ENCODE results near the gene DAO. TPM values are rescaled to one million over a fixed set of nuclear protein-coding genes. Genes with fewer than 3 reads are reported as not detected.

The DAO gene
- total RNA-seq, 1 experiment from 2014 or later, result not detected

DNA sequence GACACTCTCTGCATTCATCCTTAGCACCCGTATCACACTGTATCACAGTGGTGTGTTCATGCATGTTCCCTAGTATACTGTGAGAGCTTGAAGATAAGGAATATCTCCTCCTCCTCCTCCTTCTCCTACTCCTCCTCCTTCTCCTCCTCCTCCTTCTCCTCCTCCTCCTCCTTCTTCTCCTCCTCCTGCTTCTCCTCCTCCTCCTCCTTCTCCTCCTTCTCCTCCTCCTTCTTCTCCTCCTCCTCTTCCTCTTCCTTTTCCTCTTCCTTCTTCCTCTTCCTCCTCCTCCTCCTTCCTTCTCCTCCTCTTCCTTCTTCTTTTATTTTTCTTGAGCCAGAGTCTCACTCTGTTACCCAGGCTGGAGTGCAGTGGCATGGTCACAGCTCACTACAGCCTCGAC is 27.1 kb downstream of the DAO start:
- Mint-ChIP-seq H3K9me3 (no peaks in the 10 kb centered on the region), H3K27ac (no peak overlapping the region; a peak in 1 of 7 replicates), H3K4me3 (no peak overlapping the region), H3K27me3 (ENCODE audit: low read depth) (peaks cover 2% of the 10 kb centered on the region; the same call in 1 of the 2 replicates), H3K36me3 (ENCODE audit: insufficient read depth in 1 of 3, low read depth in 3 of 3) (no peaks in the 10 kb centered on the region), H3K4me1 (peaks cover 16 to 17% of the 10 kb centered on the region in 2 experiments)
- no peaks in the 10 kb centered on the region for H3K23me2 ChIP-seq (ENCODE audit: insufficient read length, low read depth, low read length, poor library complexity, severe bottlenecking)
- WGBS (ENCODE audit: extremely low coverage, insufficient read length, low lambda C conversion rate), result no CpG with 5 or more reads among the region's 2 CpGs
- no peak overlapping the region for H2BK15ac ChIP-seq (ENCODE audit: low read depth, low read length)
- H2BK5ac ChIP-seq (ENCODE audit: insufficient read length, low read length), result no peak overlapping the region
- no peaks in the 10 kb centered on the region for H3K4me1 ChIP-seq (ENCODE audit: insufficient read depth, low read length)
- H3K27ac ChIP-seq (ENCODE audit: insufficient read length, low read depth, low read length), result no peak overlapping the region
- no peak overlapping the region for H3K4me2 ChIP-seq (ENCODE audit: insufficient read depth, insufficient read length, low read length)
- H4K8ac ChIP-seq (replicated peaks; ENCODE audit: insufficient read length, low read depth, low read length), result no peak overlapping the region
- TF ChIP-seq, protein P1, sequence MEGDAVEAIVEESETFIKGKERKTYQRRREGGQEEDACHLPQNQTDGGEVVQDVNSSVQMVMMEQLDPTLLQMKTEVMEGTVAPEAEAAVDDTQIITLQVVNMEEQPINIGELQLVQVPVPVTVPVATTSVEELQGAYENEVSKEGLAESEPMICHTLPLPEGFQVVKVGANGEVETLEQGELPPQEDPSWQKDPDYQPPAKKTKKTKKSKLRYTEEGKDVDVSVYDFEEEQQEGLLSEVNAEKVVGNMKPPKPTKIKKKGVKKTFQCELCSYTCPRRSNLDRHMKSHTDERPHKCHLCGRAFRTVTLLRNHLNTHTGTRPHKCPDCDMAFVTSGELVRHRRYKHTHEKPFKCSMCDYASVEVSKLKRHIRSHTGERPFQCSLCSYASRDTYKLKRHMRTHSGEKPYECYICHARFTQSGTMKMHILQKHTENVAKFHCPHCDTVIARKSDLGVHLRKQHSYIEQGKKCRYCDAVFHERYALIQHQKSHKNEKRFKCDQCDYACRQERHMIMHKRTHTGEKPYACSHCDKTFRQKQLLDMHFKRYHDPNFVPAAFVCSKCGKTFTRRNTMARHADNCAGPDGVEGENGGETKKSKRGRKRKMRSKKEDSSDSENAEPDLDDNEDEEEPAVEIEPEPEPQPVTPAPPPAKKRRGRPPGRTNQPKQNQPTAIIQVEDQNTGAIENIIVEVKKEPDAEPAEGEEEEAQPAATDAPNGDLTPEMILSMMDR (conservative IDR thresholded peaks at IDR 0.05), result no peak
- no peak overlapping the region for H3K56ac ChIP-seq (ENCODE audit: insufficient read length, low read depth, low read length)
- H3K4ac ChIP-seq (ENCODE audit: low read depth, low read length), result no peak overlapping the region
- no peaks in the 10 kb centered on the region for H3K79me1 ChIP-seq (ENCODE audit: insufficient read depth, low read depth, low read length, poor library complexity, severe bottlenecking)
- H2AFZ ChIP-seq (ENCODE audit: low read length), result no peak overlapping the region
- no peak overlapping the region for H3K9ac ChIP-seq (ENCODE audit: extremely low read depth, insufficient read length, low read length)
- H2BK120ac ChIP-seq (ENCODE audit: low read depth, low read length, poor library complexity, severe bottlenecking), result no peak overlapping the region
- H3T11ph ChIP-seq (ENCODE audit: low read length), result no peak overlapping the region
- no peak overlapping the region for H3K18ac ChIP-seq (ENCODE audit: insufficient read length, low read depth, low read length)
- no peaks in the 10 kb centered on the region for H3K9me3 ChIP-seq (ENCODE audit: control insufficient read depth, low read depth, low read length)
- no peak for DNase-seq
- no peaks in the 10 kb centered on the region for H3K27me3 ChIP-seq (ENCODE audit: insufficient read depth, low read length)
- H4K5ac ChIP-seq (ENCODE audit: insufficient read length, low read depth, low read length), result no peak overlapping the region
- H2BK12ac ChIP-seq (ENCODE audit: insufficient read length, low read depth, low read length), result no peak overlapping the region
- no peak overlapping the region for H2BK20ac ChIP-seq (ENCODE audit: low read depth, low read length, poor library complexity, severe bottlenecking)
- no peak overlapping the region for H2AK5ac ChIP-seq (ENCODE audit: insufficient read length, low read length)
- H3K23ac ChIP-seq (ENCODE audit: insufficient read length, low read depth, low read length), result no peak overlapping the region
- no peak overlapping the region for H3K14ac ChIP-seq (ENCODE audit: insufficient read depth, low read length)
- no peaks in the 10 kb centered on the region for H4K20me1 ChIP-seq (ENCODE audit: control insufficient read depth, insufficient read depth, insufficient read length)
- no peak overlapping the region for H4K91ac ChIP-seq (ENCODE audit: insufficient read length, low read depth, low read length)
- no peaks in the 10 kb centered on the region for H3K79me2 ChIP-seq (ENCODE audit: insufficient read depth, low read length)

Measured in H9 (cell line).